HepG2 (cell line): ENCODE results near the gene RBP5. TPM values are rescaled to one million over a fixed set of nuclear protein-coding genes. Genes with fewer than 3 reads are reported as not detected.

ENCODE experiments used
- ATAC-seq: fragments of 200-7000 bp; cut with Tn5 transposase; 3 replicates; pipeline ENCODE4 v1.9.1; 2020; ENCODE audit warnings: mild to moderate bottlenecking, moderate library complexity
- BruUV-seq: library from RNA; stranded (reverse); fragments of 400-500 nt; replicated peaks from 2 replicates; lab custom pipeline; 2021; lab: Mats Ljungman, UMichigan
- CTCF ChIA-PET: fragments of 300-600 bp; formaldehyde crosslinking; extraction: SDS; loops from one replicate; lab custom pipeline; 2021; ENCODE audit warnings: low total read pairs, inconsistent platforms, low intra/inter-chr PET ratio; lab: Yijun Ruan, JAX
- POLR2A ChIA-PET: fragments of 350-600 bp; sonication (Branson Sonifier 250); formaldehyde crosslinking; loops from one replicate; lab custom pipeline; 2020; ENCODE audit warnings: antibody characterized with exemption, inconsistent platforms; lab: Yijun Ruan, JAX
- DNase-seq: peaks from one replicate; pipeline ENCODE4 v3.0.0-alpha.2; 2015; ENCODE audit warnings: low spot score
- FAIRE-seq: peaks from 3 replicates; lab custom pipeline; 2011; peaks lifted over from hg19 to GRCh38; lab: Jason Lieb, UNC
- H2AFZ ChIP-seq: one replicate; pipeline ENCODE4 v1.6.1; 2011; ENCODE audit warnings: low read length, inconsistent platforms
- H3K27ac ChIP-seq: fragments of 300-600 bp; 3 replicates; pipeline ENCODE4 v1.8.0; 2011; ENCODE audit warnings: mixed run types, mild to moderate bottlenecking, mixed read lengths, low read length, inconsistent platforms; ENCODE audit not compliant: insufficient read depth; ENCODE audit errors: extremely low read length
- H3K27me3 ChIP-seq, 2 experiments: fragments of 200-600 bp in 1 of 2; 2 replicates in 1 of 2; 3 replicates in 1 of 2; pipeline versions ENCODE4 v1.6.0 to v1.8.0; 2011; ENCODE audit warnings: low read length in 2 of 2, mild to moderate bottlenecking in 2 of 2, moderate library complexity in 2 of 2, inconsistent platforms in 1 of 2; ENCODE audit not compliant: insufficient read depth in 2 of 2, control insufficient read depth in 1 of 2
- H3K36me3 ChIP-seq, 2 experiments: fragments of 200-600 bp in 1 of 2; replicated peaks in 1 of 2; 2 replicates in 1 of 2; 3 replicates in 1 of 2; pipeline versions ENCODE4 v1.5.1 to v1.8.0; 2011; ENCODE audit warnings: low read length in 2 of 2, inconsistent platforms in 1 of 2; ENCODE audit not compliant: insufficient read depth in 2 of 2, control insufficient read depth in 1 of 2
- H3K4me1 ChIP-seq: 2 replicates; pipeline ENCODE4 v1.5.1; 2012; ENCODE audit warnings: low read length, inconsistent platforms; ENCODE audit not compliant: insufficient read depth
- H3K4me2 ChIP-seq: 2 replicates; pipeline ENCODE4 v1.6.0; 2011; ENCODE audit warnings: low read depth, low read length, inconsistent platforms
- H3K4me3 ChIP-seq, 3 experiments: fragments of 200-600 bp in 1 of 3; sonication (generic), shearing (Covaris generic) in 1 of 3; replicated peaks in 1 of 3; 2 replicates each; pipeline ENCODE4 v1.5.1; 2011 to 2016; ENCODE audit warnings: low read length in 3 of 3, inconsistent platforms in 2 of 3, low read depth in 2 of 3, mild to moderate bottlenecking in 2 of 3, control low read depth in 1 of 3, mixed read lengths in 1 of 3; ENCODE audit not compliant: insufficient read depth in 1 of 3
- H3K79me2 ChIP-seq: one replicate; pipeline ENCODE4 v1.6.1; 2011; ENCODE audit warnings: low read length, inconsistent platforms; ENCODE audit not compliant: insufficient read depth
- H3K9ac ChIP-seq: 2 replicates; pipeline ENCODE4 v1.6.0; 2011; ENCODE audit warnings: mild to moderate bottlenecking, low read depth, low read length, inconsistent platforms; ENCODE audit not compliant: insufficient read depth
- H3K9me3 ChIP-seq: 2 replicates; pipeline ENCODE4 v1.5.1; 2012; ENCODE audit warnings: mild to moderate bottlenecking, low read length
- H4K20me1 ChIP-seq: 2 replicates; pipeline ENCODE4 v1.6.0; 2011; ENCODE audit warnings: inconsistent platforms, mild to moderate bottlenecking, low read length, moderate library complexity; ENCODE audit not compliant: insufficient read depth
- CBFB ChIP-seq: sonication (generic); formaldehyde crosslinking; IDR thresholded peaks from 2 replicates; pipeline ENCODE4 v1.4.0; 2020; ENCODE audit warnings: missing genetic modification reagents
- HOXA9 ChIP-seq: sonication (generic); formaldehyde crosslinking; IDR thresholded peaks from 2 replicates; pipeline ENCODE4 v1.8.1; 2022; ENCODE audit warnings: missing genetic modification reagents, mild to moderate bottlenecking, moderate library complexity, borderline replicate concordance
- PAX8 ChIP-seq: sonication (generic); formaldehyde crosslinking; IDR thresholded peaks from 2 replicates; pipeline ENCODE4 v1.8.0; 2022; ENCODE audit warnings: mild to moderate bottlenecking, missing genetic modification reagents, borderline replicate concordance
- SP4 ChIP-seq: sonication (generic); formaldehyde crosslinking; IDR thresholded peaks from 2 replicates; pipeline ENCODE4 v1.8.1; 2023; ENCODE audit warnings: mild to moderate bottlenecking, missing genetic modification reagents
- ZNF512B ChIP-seq: sonication (generic); formaldehyde crosslinking; IDR thresholded peaks from 2 replicates; pipeline ENCODE4 v1.5.1; 2020; ENCODE audit warnings: missing genetic modification reagents, mild to moderate bottlenecking, borderline replicate concordance
- ZNF746 ChIP-seq: sonication (generic); formaldehyde crosslinking; IDR thresholded peaks from 2 replicates; pipeline ENCODE4 v1.8.0; 2022; ENCODE audit warnings: mild to moderate bottlenecking, missing genetic modification reagents
- ZNF790 ChIP-seq: sonication (generic); formaldehyde crosslinking; IDR thresholded peaks from 2 replicates; pipeline ENCODE4 v1.8.0; 2022; ENCODE audit warnings: missing genetic modification reagents, mild to moderate bottlenecking, borderline replicate concordance
- WGBS: methylation state at CpG from one replicate; pipeline ENCODE4 v1.1.6; 2017; ENCODE audit warnings: low lambda C conversion rate; 5-methylcytosine and 5-hydroxymethylcytosine counted together
- in situ Hi-C: cut with HindIII; loops from 2 replicates; pipeline ENCODE4 v1.10.0; 2017; ENCODE audit warnings: low pct_unique_long_range_greater_than_20kb; ENCODE audit not compliant: extremely low pct_ligation_motif_present
- intact Hi-C: fragments of 100-400 bp; cut with micrococcal nuclease; formaldehyde crosslinking; loops from one replicate; pipeline ENCODE4 v1.10.0; 2022; ENCODE audit not compliant: unreplicated experiment
- polyA plus RNA-seq, 8 experiments: library from polyadenylated mRNA; depleted of rRNA in 3 of 8; stranded (reverse) in 7 of 8; unstranded in 1 of 8; fragments of >200 nt; fragmentation: Illumina TruSeq in 4 of 8; extraction: Trizol in 4 of 8; gene quantifications; 2 replicates each; pipeline versions ENCODE4 v1.2.1 to v1.2.3, GENCODE V29; 2011 to 2016; ENCODE audit warnings: low read depth in 4 of 8, missing spikeins in 1 of 8, mixed read lengths in 1 of 8; ENCODE audit not compliant: insufficient read depth in 1 of 8
- total RNA-seq, 5 experiments: library from RNA; depleted of rRNA; stranded (reverse); fragments of >200 nt; fragmentation: Illumina TruSeq; extraction: Trizol; gene quantifications; 2 replicates each; pipeline ENCODE4 v1.2.3, GENCODE V29; 2016; ENCODE audit warnings: low read depth in 1 of 5
- TF ChIP-seq, protein P1 (sequence below): sonication (generic); formaldehyde crosslinking; IDR thresholded peaks from 2 replicates; pipeline ENCODE4 v1.4.0; 2020; ENCODE audit warnings: missing genetic modification reagents, mild to moderate bottlenecking, borderline replicate concordance
- TF ChIP-seq, protein P2 (sequence below): sonication (generic); formaldehyde crosslinking; conservative IDR thresholded peaks from 2 replicates; pipeline ENCODE4 v1.8.1; 2023; ENCODE audit warnings: missing genetic modification reagents

RBP5 gene
- total and polyA plus RNA-seq, 2 of the 13 experiments (the other 11 are each of a cell fraction or from before 2014, with no cell fraction given), result 13.8 to 19.8 TPM

GRCh38 chr12:7136071-7136470 is 7.4 kb upstream of the RBP5 start:
- no peaks in the 10 kb centered on the region for H3K27me3 ChIP-seq
- peaks cover 14% of the 10 kb centered on the region for H3K4me1 ChIP-seq
- intact Hi-C loops, result no loop called here
- in situ Hi-C loops, result no loop called here
- H4K20me1 ChIP-seq, result peaks cover 9% of the 10 kb centered on the region
- no peak overlapping the region for H3K4me3 ChIP-seq
- H3K79me2 ChIP-seq, result peaks cover 12% of the 10 kb centered on the region
- H3K27ac ChIP-seq, result no peak overlapping the region
- BruUV-seq, result no TSS peak
- ChIA-PET POLR2A (interaction anchor here (0.9 kb wide), 1 partner anchor 13 kb away, joined by 3 read pairs; no protein-coding TSS in a partner anchor), CTCF (no interaction called here)
- WGBS, result 94% methylated on average over 7 of the region's 7 CpGs
- peaks cover 21 to 51% of the 10 kb centered on the region in 2 experiments; a peak in 4 of 5 replicates for H3K36me3 ChIP-seq
- no peak for TF ChIP-seq HOXA9
- TF ChIP-seq SP4, result no peak
- TF ChIP-seq, protein P1, sequence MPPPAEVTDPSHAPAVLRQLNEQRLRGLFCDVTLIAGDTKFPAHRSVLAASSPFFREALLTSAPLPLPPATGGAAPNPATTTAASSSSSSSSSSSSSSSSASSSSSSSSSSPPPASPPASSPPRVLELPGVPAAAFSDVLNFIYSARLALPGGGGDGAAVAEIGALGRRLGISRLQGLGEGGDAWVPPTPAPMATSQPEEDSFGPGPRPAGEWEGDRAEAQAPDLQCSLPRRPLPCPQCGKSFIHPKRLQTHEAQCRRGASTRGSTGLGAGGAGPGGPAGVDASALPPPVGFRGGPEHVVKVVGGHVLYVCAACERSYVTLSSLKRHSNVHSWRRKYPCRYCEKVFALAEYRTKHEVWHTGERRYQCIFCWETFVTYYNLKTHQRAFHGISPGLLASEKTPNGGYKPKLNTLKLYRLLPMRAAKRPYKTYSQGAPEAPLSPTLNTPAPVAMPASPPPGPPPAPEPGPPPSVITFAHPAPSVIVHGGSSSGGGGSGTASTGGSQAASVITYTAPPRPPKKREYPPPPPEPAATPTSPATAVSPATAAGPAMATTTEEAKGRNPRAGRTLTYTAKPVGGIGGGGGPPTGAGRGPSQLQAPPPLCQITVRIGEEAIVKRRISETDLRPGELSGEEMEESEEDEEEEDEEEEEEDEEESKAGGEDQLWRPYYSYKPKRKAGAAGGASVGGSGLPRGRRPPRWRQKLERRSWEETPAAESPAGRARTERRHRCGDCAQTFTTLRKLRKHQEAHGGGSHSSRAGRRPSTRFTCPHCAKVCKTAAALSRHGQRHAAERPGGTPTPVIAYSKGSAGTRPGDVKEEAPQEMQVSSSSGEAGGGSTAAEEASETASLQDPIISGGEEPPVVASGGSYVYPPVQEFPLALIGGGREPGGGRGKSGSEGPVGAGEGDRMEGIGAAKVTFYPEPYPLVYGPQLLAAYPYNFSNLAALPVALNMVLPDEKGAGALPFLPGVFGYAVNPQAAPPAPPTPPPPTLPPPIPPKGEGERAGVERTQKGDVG (CRISPR knock-in tag), result no peak
- no peak for TF ChIP-seq ZNF746
- no peak for TF ChIP-seq CBFB (CRISPR knock-in tag)
- TF ChIP-seq ZNF512B (CRISPR knock-in tag), result no peak
- TF ChIP-seq ZNF790, result no peak
- TF ChIP-seq PAX8, result no peak
- TF ChIP-seq, protein P2, sequence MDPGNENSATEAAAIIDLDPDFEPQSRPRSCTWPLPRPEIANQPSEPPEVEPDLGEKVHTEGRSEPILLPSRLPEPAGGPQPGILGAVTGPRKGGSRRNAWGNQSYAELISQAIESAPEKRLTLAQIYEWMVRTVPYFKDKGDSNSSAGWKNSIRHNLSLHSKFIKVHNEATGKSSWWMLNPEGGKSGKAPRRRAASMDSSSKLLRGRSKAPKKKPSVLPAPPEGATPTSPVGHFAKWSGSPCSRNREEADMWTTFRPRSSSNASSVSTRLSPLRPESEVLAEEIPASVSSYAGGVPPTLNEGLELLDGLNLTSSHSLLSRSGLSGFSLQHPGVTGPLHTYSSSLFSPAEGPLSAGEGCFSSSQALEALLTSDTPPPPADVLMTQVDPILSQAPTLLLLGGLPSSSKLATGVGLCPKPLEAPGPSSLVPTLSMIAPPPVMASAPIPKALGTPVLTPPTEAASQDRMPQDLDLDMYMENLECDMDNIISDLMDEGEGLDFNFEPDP, result no peak
- DNase-seq (no peak), FAIRE-seq (no peak), ATAC-seq (no peak)
- no peaks in the 10 kb centered on the region for H3K9me3 ChIP-seq
- no peak overlapping the region for H3K4me2 ChIP-seq
- H3K9ac ChIP-seq, result no peak overlapping the region
- H2AFZ ChIP-seq, result no peak overlapping the region
